Ishikawa (cell line): ENCODE results near the gene SH3RF2.

Experiments used
- CEBPB ChIP-seq: IDR thresholded peaks from 2 replicates; pipeline ENCODE4 v1.6.1; 2012
- CREB1 ChIP-seq: IDR thresholded peaks from 2 replicates; pipeline ENCODE4 v1.6.1; 2012; ENCODE audit warnings: low read depth
- EGR1 ChIP-seq: IDR thresholded peaks from 2 replicates; pipeline ENCODE4 v1.6.1; 2012
- EP300 ChIP-seq: IDR thresholded peaks from 2 replicates; pipeline ENCODE4 v1.6.1; 2012; ENCODE audit warnings: borderline replicate concordance
- FOXM1 ChIP-seq: IDR thresholded peaks from 2 replicates; pipeline ENCODE4 v1.6.1; 2012; ENCODE audit warnings: low read depth, borderline replicate concordance
- MAX ChIP-seq: IDR thresholded peaks from 2 replicates; pipeline ENCODE4 v1.6.1; 2012
- NFIC ChIP-seq: IDR thresholded peaks from 2 replicates; pipeline ENCODE4 v1.6.1; 2012
- RAD21 ChIP-seq: IDR thresholded peaks from 2 replicates; pipeline ENCODE4 v1.6.1; 2012; ENCODE audit warnings: low read depth
- REST ChIP-seq: IDR thresholded peaks from 2 replicates; pipeline ENCODE4 v1.6.1; 2012; ENCODE audit warnings: low read depth, mild to moderate bottlenecking
- TAF1 ChIP-seq: IDR thresholded peaks from 2 replicates; pipeline ENCODE4 v1.6.1; 2012; ENCODE audit warnings: low read depth, mild to moderate bottlenecking
- TCF12 ChIP-seq: IDR thresholded peaks from 2 replicates; pipeline ENCODE4 v1.6.1; 2012; ENCODE audit warnings: low read depth
- TEAD4 ChIP-seq: IDR thresholded peaks from 2 replicates; pipeline ENCODE4 v1.6.1; 2012
- USF1 ChIP-seq: IDR thresholded peaks from 2 replicates; pipeline ENCODE4 v1.6.1; 2012
- YY1 ChIP-seq: IDR thresholded peaks from 2 replicates; pipeline ENCODE4 v1.6.1; 2012; ENCODE audit warnings: low read depth
- ZBTB7A ChIP-seq: IDR thresholded peaks from 2 replicates; pipeline ENCODE4 v1.6.1; 2012; ENCODE audit warnings: low read depth

The SH3RF2 gene

GRCh38 chr5:146013761-146014160 lies 77.4 kb downstream of the SH3RF2 start:
- no peak for TF ChIP-seq CREB1
- TF ChIP-seq EP300, result no peak
- TF ChIP-seq YY1, result no peak
- TF ChIP-seq TCF12, result no peak

GRCh38 chr5:146015001-146015400 lies 78.6 kb downstream of the SH3RF2 start:
- no peak for TF ChIP-seq REST
- TF ChIP-seq EGR1, result no peak
- no peak for TF ChIP-seq NFIC
- no peak for TF ChIP-seq TCF12
- no peak for TF ChIP-seq USF1
- TF ChIP-seq YY1, result no peak
- TF ChIP-seq TAF1, result no peak
- no peak for TF ChIP-seq EP300
- no peak for TF ChIP-seq CEBPB
- no peak for TF ChIP-seq FOXM1
- no peak for TF ChIP-seq ZBTB7A
- no peak for TF ChIP-seq MAX

- TF ChIP-seq YY1 (no peak), USF1 (no peak), RAD21 (no peak), EP300 (no peak), CREB1 (no peak), EGR1 (no peak), CEBPB (no peak), FOXM1 (no peak), REST (no peak), TAF1 (no peak), ZBTB7A (no peak), TCF12 (no peak)
Observed at GRCh38 chr5:146016764-146017484, 80.5 kb downstream of the SH3RF2 start.

- no peak for TF ChIP-seq CREB1
- TF ChIP-seq EP300, result no peak
- TF ChIP-seq TAF1, result no peak
- TF ChIP-seq EGR1, result no peak
- TF ChIP-seq NFIC, result no peak
- no peak for TF ChIP-seq MAX
- TF ChIP-seq FOXM1, result no peak
- no peak for TF ChIP-seq USF1
Observed at GRCh38 chr5:146018514-146019375, 82.4 kb downstream of the SH3RF2 start.

- TF ChIP-seq EP300, result no peak
- no peak for TF ChIP-seq CEBPB
- TF ChIP-seq YY1, result no peak
- no peak for TF ChIP-seq TCF12
- TF ChIP-seq CREB1, result no peak
- no peak for TF ChIP-seq ZBTB7A
- no peak for TF ChIP-seq REST
- TF ChIP-seq MAX, result no peak
- TF ChIP-seq USF1, result no peak
- no peak for TF ChIP-seq RAD21
- TF ChIP-seq NFIC, result no peak
- TF ChIP-seq EGR1, result no peak
- no peak for TF ChIP-seq TAF1
- no peak for TF ChIP-seq FOXM1
- no peak for TF ChIP-seq TEAD4
Observed at GRCh38 chr5:146020100-146020499, 83.7 kb downstream of the SH3RF2 start.
